ENCODE data around the gene ABHD12B. TPM values are rescaled to one million over a fixed set of nuclear protein-coding genes. Genes with fewer than 3 reads are reported as not detected.

Gene ABHD12B
- total and polyA plus RNA-seq, 2 of the 13 experiments (the other 11 are each of a cell fraction or from before 2014, with no cell fraction given) = not detected

DNA sequence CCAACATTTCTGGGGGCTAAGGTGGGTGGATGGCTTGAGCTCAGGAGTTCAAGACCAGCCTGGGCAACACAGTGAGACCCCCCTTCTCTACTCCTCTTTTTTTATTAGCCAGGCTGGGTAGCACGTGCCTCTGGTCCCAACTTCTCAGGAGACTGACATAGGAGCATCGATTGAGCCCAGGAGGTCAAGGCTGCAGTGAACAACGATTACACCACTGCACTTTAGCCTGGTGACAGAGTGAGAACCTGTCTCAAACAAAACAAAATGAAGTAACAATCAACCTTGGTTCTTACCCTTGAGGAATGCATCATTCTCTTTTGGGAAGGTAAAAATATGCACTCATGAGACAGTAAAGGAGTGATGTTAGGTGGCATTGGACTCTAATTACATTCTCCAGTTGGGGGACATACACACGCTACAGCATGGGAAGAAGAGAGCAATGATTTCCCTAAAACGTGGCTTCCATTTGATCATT is 37.0 kb upstream of the ABHD12B start (continued):
- TF ChIP-seq, protein P1, sequence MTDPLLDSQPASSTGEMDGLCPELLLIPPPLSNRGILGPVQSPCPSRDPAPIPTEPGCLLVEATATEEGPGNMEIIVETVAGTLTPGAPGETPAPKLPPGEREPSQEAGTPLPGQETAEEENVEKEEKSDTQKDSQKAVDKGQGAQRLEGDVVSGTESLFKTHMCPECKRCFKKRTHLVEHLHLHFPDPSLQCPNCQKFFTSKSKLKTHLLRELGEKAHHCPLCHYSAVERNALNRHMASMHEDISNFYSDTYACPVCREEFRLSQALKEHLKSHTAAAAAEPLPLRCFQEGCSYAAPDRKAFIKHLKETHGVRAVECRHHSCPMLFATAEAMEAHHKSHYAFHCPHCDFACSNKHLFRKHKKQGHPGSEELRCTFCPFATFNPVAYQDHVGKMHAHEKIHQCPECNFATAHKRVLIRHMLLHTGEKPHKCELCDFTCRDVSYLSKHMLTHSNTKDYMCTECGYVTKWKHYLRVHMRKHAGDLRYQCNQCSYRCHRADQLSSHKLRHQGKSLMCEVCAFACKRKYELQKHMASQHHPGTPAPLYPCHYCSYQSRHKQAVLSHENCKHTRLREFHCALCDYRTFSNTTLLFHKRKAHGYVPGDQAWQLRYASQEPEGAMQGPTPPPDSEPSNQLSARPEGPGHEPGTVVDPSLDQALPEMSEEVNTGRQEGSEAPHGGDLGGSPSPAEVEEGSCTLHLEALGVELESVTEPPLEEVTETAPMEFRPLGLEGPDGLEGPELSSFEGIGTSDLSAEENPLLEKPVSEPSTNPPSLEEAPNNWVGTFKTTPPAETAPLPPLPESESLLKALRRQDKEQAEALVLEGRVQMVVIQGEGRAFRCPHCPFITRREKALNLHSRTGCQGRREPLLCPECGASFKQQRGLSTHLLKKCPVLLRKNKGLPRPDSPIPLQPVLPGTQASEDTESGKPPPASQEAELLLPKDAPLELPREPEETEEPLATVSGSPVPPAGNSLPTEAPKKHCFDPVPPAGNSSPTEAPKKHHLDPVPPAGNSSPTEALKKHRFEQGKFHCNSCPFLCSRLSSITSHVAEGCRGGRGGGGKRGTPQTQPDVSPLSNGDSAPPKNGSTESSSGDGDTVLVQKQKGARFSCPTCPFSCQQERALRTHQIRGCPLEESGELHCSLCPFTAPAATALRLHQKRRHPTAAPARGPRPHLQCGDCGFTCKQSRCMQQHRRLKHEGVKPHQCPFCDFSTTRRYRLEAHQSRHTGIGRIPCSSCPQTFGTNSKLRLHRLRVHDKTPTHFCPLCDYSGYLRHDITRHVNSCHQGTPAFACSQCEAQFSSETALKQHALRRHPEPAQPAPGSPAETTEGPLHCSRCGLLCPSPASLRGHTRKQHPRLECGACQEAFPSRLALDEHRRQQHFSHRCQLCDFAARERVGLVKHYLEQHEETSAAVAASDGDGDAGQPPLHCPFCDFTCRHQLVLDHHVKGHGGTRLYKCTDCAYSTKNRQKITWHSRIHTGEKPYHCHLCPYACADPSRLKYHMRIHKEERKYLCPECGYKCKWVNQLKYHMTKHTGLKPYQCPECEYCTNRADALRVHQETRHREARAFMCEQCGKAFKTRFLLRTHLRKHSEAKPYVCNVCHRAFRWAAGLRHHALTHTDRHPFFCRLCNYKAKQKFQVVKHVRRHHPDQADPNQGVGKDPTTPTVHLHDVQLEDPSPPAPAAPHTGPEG (CRISPR knock-in tag; IDR thresholded peaks at IDR 0.05) = no peak
- TF ChIP-seq ZNF547 (CRISPR knock-in tag; IDR thresholded peaks at IDR 0.05) = no peak
- no peak for TF ChIP-seq GRHL1 (CRISPR knock-in tag; conservative IDR thresholded peaks at IDR 0.05)
- TF ChIP-seq, protein P2, sequence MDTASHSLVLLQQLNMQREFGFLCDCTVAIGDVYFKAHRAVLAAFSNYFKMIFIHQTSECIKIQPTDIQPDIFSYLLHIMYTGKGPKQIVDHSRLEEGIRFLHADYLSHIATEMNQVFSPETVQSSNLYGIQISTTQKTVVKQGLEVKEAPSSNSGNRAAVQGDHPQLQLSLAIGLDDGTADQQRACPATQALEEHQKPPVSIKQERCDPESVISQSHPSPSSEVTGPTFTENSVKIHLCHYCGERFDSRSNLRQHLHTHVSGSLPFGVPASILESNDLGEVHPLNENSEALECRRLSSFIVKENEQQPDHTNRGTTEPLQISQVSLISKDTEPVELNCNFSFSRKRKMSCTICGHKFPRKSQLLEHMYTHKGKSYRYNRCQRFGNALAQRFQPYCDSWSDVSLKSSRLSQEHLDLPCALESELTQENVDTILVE (CRISPR knock-in tag; IDR thresholded peaks at IDR 0.05) = no peak
- TF ChIP-seq HOXD1 (CRISPR knock-in tag; IDR thresholded peaks at IDR 0.05) = no peak
- TF ChIP-seq ZFY (CRISPR knock-in tag; IDR thresholded peaks at IDR 0.05) = no peak
- 0 out of 2 replicates have a peak, but pooled peaks have one; percentile 18 for TF ChIP-seq JUN (CRISPR knock-in tag; IDR thresholded peaks at IDR 0.05)
- peak; percentile 79 for TF ChIP-seq PAXIP1 (CRISPR knock-in tag; conservative IDR thresholded peaks at IDR 0.05)
- no peak; the same call in 1 of the 2 replicates for TF ChIP-seq POGK (CRISPR knock-in tag; conservative IDR thresholded peaks at IDR 0.05)
- no peak for TF ChIP-seq LCORL (IDR thresholded peaks at IDR 0.05)
- TF ChIP-seq LCORL (CRISPR knock-in tag; IDR thresholded peaks at IDR 0.05) = no peak
- peak; percentile 95 for TF ChIP-seq ONECUT2 (CRISPR knock-in tag; IDR thresholded peaks at IDR 0.05)
- no peak for TF ChIP-seq XBP1 (CRISPR knock-in tag; IDR thresholded peaks at IDR 0.05)
- peak; percentile 24; the same call in 1 of the 2 replicates for TF ChIP-seq GABPB1 (CRISPR knock-in tag; IDR thresholded peaks at IDR 0.05)
- no peak for TF ChIP-seq TGIF2 (CRISPR knock-in tag; IDR thresholded peaks at IDR 0.05)
- no peak for TF ChIP-seq ZNF207 (IDR thresholded peaks at IDR 0.05; ENCODE audit: borderline replicate concordance)
